NCI-H748 (cell line): ENCODE results near the gene MED25.
A peak's percentile ranks its signal among the peaks of the same experiment; 100 is the strongest.

Experiments
- DNase-seq: peaks from one replicate; lab custom pipeline; 2025; ENCODE audit not compliant: unreplicated experiment; lab: John Stamatoyannopoulos, UW

The MED25 gene

GRCh38 chr19:49840736-49841249, 22.7 kb downstream of the MED25 start:
- DNase-seq, result no peak

GRCh38 chr19:49843265-49843664, 25.2 kb downstream of the MED25 start:
- DNase-seq, result no peak

- no peak for DNase-seq
These were observed 26.3 kb downstream of the MED25 start for GRCh38 chr19:49844138-49845095.

- DNase-seq, result no peak
These were observed 27.3 kb downstream of the MED25 start for GRCh38 chr19:49845414-49845813.

- no peak for DNase-seq
These were observed 28.3 kb downstream of the MED25 start for GRCh38 chr19:49846408-49846807.

GRCh38 chr19:49847731-49848696, 29.9 kb downstream of the MED25 start:
- no peak for DNase-seq

GRCh38 chr19:49848938-49849337, 30.8 kb downstream of the MED25 start:
- DNase-seq, result no peak

- peak; percentile 54 for DNase-seq
These were observed 31.5 kb downstream of the MED25 start for GRCh38 chr19:49849433-49850220.

- no peak for DNase-seq
These were observed 32.1 kb downstream of the MED25 start for GRCh38 chr19:49850221-49850486.

- peak; percentile 96 for DNase-seq
These were observed 32.6 kb downstream of the MED25 start, which contains the start of gene PTOV1 for GRCh38 chr19:49850487-49851342. PTOV1 (plus strand) TSS chr19:49851159.

GRCh38 chr19:49851456-49852259, 33.6 kb downstream of the MED25 start:
- peak; percentile 78 for DNase-seq

- DNase-seq, result no peak
These were observed 34.6 kb downstream of the MED25 start for GRCh38 chr19:49852631-49853126.

- DNase-seq, result no peak
These were observed 35.8 kb downstream of the MED25 start for GRCh38 chr19:49853852-49854377.

- no peak for DNase-seq
These were observed 36.5 kb downstream of the MED25 start for GRCh38 chr19:49854378-49855263.

GRCh38 chr19:49855277-49855675, 37.2 kb downstream of the MED25 start:
- no peak for DNase-seq

GRCh38 chr19:49855676-49856573, 37.8 kb downstream of the MED25 start:
- no peak for DNase-seq
